Measurements from ENCODE around the gene DGUOK. TPM values are rescaled to one million over a fixed set of nuclear protein-coding genes. Genes with fewer than 3 reads are reported as not detected.

The DGUOK gene
- total and polyA plus RNA-seq, 2 of the 4 experiments (the other 2 are of a cell fraction), result 66.3 to 111 TPM

- ChIA-PET CTCF (no interaction called here), POLR2A (ENCODE audit: unreplicated experiment) (no interaction called here)
- H3K9me3 ChIP-seq (ENCODE audit: control insufficient read depth, insufficient read depth, low read length), result no peaks in the 10 kb centered on the region
- dilution Hi-C loops (cut with HindIII; ENCODE audit: low sequenced_read_pairs, unreplicated experiment), result no loop called here
- no peak overlapping the region for H3K9ac ChIP-seq (ENCODE audit: low read depth, low read length)
- no peak overlapping the region for H2BK15ac ChIP-seq (ENCODE audit: low read depth, low read length)
- no peak overlapping the region for H3K18ac ChIP-seq (ENCODE audit: low read depth, low read length)
- no peak overlapping the region for H2BK20ac ChIP-seq (ENCODE audit: low read depth, low read length)
- no peaks in the 10 kb centered on the region for H3K27me3 ChIP-seq (ENCODE audit: control insufficient read depth, insufficient read depth, low read length)
- H3K4me3 ChIP-seq (ENCODE audit: insufficient read depth, low read depth, low read length), result no peak overlapping the region
- H4K5ac ChIP-seq (ENCODE audit: low read depth, low read length), result no peak overlapping the region
- no peak for TF ChIP-seq NFE2L2 (IDR thresholded peaks at IDR 0.05; ENCODE audit: low read depth, low read length)
- TF ChIP-seq ELK1 (IDR thresholded peaks at IDR 0.05; ENCODE audit: borderline replicate concordance, low read depth, low read length), result no peak
- no peak for TF ChIP-seq MXI1 (IDR thresholded peaks at IDR 0.05; ENCODE audit: borderline replicate concordance, low read depth, low read length)
- no peak for TF ChIP-seq RCOR1 (IDR thresholded peaks at IDR 0.05; ENCODE audit: insufficient replicate concordance, low read length)
- TF ChIP-seq POLR2A (IDR thresholded peaks at IDR 0.05; ENCODE audit: low read depth, low read length), result no peak
- no peak for TF ChIP-seq USF2 (IDR thresholded peaks at IDR 0.05; ENCODE audit: low read depth, low read length)
- no peak for TF ChIP-seq FOS (IDR thresholded peaks at IDR 0.05; ENCODE audit: low read depth, low read length)
- TF ChIP-seq, protein P1, sequence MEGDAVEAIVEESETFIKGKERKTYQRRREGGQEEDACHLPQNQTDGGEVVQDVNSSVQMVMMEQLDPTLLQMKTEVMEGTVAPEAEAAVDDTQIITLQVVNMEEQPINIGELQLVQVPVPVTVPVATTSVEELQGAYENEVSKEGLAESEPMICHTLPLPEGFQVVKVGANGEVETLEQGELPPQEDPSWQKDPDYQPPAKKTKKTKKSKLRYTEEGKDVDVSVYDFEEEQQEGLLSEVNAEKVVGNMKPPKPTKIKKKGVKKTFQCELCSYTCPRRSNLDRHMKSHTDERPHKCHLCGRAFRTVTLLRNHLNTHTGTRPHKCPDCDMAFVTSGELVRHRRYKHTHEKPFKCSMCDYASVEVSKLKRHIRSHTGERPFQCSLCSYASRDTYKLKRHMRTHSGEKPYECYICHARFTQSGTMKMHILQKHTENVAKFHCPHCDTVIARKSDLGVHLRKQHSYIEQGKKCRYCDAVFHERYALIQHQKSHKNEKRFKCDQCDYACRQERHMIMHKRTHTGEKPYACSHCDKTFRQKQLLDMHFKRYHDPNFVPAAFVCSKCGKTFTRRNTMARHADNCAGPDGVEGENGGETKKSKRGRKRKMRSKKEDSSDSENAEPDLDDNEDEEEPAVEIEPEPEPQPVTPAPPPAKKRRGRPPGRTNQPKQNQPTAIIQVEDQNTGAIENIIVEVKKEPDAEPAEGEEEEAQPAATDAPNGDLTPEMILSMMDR (conservative IDR thresholded peaks at IDR 0.05; ENCODE audit: low read depth, low read length), result no peak
- no peak overlapping the region for H3K27ac ChIP-seq (ENCODE audit: insufficient read depth, low read length)
- no peak overlapping the region for H3K4me2 ChIP-seq (ENCODE audit: low read depth, low read length)
- H3K4ac ChIP-seq (ENCODE audit: low read depth, low read length), result no peak overlapping the region
- H3K36me3 ChIP-seq (ENCODE audit: control insufficient read depth, insufficient read depth, low read length), result peaks cover 66% of the 10 kb centered on the region
- DNase-seq (no peak), ATAC-seq (ENCODE audit: low read depth) (no peak)
- no peak overlapping the region for H3K14ac ChIP-seq (replicated peaks; ENCODE audit: low read depth, low read length)
- no peak overlapping the region for H2BK120ac ChIP-seq (ENCODE audit: low read depth, low read length)
- no peaks in the 10 kb centered on the region for H3K4me1 ChIP-seq (ENCODE audit: control insufficient read depth, insufficient read depth, low read length)
- H3K9me1 ChIP-seq (ENCODE audit: insufficient read depth, low read length), result no peaks in the 10 kb centered on the region
- intact Hi-C loops (cut with micrococcal nuclease), result no loop called here
- no peak overlapping the region for H2BK5ac ChIP-seq (ENCODE audit: low read depth, low read length, poor library complexity, severe bottlenecking)
- no peak overlapping the region for H2AFZ ChIP-seq (replicated peaks; ENCODE audit: low read length, poor library complexity)
- in situ Hi-C loops (cut with MboI; ENCODE audit: low sequenced_read_pairs), result no loop called here
- H2AK9ac ChIP-seq (replicated peaks; ENCODE audit: low read depth, low read length, poor library complexity), result no peak overlapping the region
- WGBS, 2 experiments (ENCODE audit: extremely low coverage in 2 of 2, insufficient read length in 1 of 2), result 95% methylated on average over 5 of the region's 8 CpGs; no CpG with 5 or more reads in 1 of the 2 experiments
- no TSS peak for BruUV-seq (replicated peaks)
- H2AK5ac ChIP-seq (ENCODE audit: low read depth, low read length), result no peak overlapping the region
- H4K91ac ChIP-seq (ENCODE audit: insufficient read depth, low read depth, low read length), result no peak overlapping the region
- no peak overlapping the region for H4K8ac ChIP-seq (ENCODE audit: low read depth in 2 of 2, low read length in 2 of 2)
- peaks cover 12 to 21% of the 10 kb centered on the region in 2 experiments for H3K79me1 ChIP-seq (ENCODE audit: low read depth in 1 of 2, low read length in 2 of 2)
- no peak overlapping the region for H3K23ac ChIP-seq (ENCODE audit: low read depth, low read length)
- H4K20me1 ChIP-seq (ENCODE audit: insufficient read depth, low read length), result peaks cover 40% of the 10 kb centered on the region
- no peak overlapping the region for H3K56ac ChIP-seq (ENCODE audit: extremely low read depth, insufficient read depth, low read length)
Observed at GRCh38 chr2:73913414-73914054, 13.1 kb upstream of the DGUOK start.

All from IMR-90 (cell line).